ENCODE measurements around the gene SYT5.
A peak's percentile ranks its signal among the peaks of the same experiment; 100 is the strongest.
"Not testable (repeated sequence)": the region's sequence is repeated elsewhere in the genome, so short reads cannot be mapped to it uniquely, and the experiment has no call there.

The SYT5 gene

GRCh38 chr19:55179606-55180484, at the start of gene SYT5:
TSS of gene SYT5 (minus strand) at chr19:55180289. CDS start at chr19:55179041, 1,248 bp downstream.
- peak; percentile 39 for DNase-seq (ENCODE audit: low spot score)

- no peak for DNase-seq (ENCODE audit: low spot score)
Measured at GRCh38 chr19:55229789-55230182, 49.7 kb upstream of the SYT5 start.

DNA sequence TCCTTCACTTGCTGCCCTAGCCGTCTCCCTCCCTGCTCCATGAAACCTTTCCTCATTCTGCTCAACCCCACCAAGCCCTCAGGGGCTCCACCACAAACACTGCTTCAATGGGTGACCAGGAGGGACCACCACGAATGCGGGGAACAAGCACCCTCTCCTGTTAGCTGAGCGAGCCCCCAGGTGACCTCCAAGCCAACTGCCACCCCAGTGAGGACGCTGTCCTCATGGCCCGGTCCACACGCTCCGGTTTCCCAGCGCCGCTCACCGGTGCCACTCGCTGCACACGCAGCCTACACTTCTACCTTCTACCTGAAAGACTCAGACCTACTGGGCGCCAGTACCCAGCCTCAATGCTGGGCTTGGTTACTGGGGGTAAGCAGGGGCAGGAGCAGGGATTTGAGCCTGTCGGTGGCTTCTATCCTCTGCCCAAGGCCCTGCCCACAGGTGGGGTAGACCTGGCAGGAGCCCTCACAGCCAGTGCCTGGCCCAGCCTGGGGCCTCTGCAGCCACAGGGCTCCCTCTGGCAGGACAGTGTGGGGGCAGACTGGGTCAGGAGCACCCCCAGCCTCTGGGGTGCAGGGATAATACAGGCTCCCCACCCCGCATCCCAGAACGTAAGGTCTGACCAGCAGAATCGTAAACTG, 49.2 kb upstream of the SYT5 start:
- no peak for DNase-seq (ENCODE audit: low spot score)

GRCh38 chr19:55228403-55229031, 48.4 kb upstream of the SYT5 start, which contains the start of gene TMEM86B:
TSS of gene TMEM86B (minus strand) at chr19:55228763. CDS start at chr19:55228741, 22 bp downstream.
- no peak for DNase-seq (ENCODE audit: low spot score)

GRCh38 chr19:55228015-55228391, 47.9 kb upstream of the SYT5 start:
- no peak for DNase-seq (ENCODE audit: low spot score)

GRCh38 chr19:55227241-55228014, 47.3 kb upstream of the SYT5 start:
- no peak for DNase-seq (ENCODE audit: low spot score)

DNA sequence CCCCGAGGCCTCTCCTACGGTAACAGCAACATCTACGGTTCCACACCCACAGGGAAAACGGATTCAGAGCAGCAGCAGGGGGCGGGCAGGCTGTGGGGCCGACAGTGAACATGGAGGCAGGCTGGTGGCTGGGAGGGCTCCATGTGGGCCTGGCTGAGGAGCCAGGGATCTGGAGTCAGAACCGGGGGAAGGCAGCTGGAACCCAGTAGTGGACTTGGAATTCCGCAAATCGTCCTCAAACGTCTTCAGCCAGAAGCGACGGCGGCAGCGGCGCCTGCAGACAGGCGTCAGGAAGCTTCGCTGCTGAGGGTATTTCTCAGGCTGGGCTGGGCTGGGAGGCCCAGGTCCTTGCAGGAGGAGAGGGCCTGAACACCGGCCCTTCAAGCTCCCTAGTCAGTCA, 46.7 kb upstream of the SYT5 start:
- DNase-seq (ENCODE audit: low spot score), result no peak

GRCh38 chr19:55226273-55226672, 46.2 kb upstream of the SYT5 start:
- DNase-seq (ENCODE audit: low spot score), result no peak

GRCh38 chr19:55225415-55225958, 45.4 kb upstream of the SYT5 start:
- peak; percentile 30 for DNase-seq (ENCODE audit: low spot score)

GRCh38 chr19:55224679-55225414, 44.8 kb upstream of the SYT5 start:
- DNase-seq (ENCODE audit: low spot score), result not testable (repeated sequence)

GRCh38 chr19:55224038-55224665, 44.1 kb upstream of the SYT5 start:
- DNase-seq (ENCODE audit: low spot score), result no peak

DNA sequence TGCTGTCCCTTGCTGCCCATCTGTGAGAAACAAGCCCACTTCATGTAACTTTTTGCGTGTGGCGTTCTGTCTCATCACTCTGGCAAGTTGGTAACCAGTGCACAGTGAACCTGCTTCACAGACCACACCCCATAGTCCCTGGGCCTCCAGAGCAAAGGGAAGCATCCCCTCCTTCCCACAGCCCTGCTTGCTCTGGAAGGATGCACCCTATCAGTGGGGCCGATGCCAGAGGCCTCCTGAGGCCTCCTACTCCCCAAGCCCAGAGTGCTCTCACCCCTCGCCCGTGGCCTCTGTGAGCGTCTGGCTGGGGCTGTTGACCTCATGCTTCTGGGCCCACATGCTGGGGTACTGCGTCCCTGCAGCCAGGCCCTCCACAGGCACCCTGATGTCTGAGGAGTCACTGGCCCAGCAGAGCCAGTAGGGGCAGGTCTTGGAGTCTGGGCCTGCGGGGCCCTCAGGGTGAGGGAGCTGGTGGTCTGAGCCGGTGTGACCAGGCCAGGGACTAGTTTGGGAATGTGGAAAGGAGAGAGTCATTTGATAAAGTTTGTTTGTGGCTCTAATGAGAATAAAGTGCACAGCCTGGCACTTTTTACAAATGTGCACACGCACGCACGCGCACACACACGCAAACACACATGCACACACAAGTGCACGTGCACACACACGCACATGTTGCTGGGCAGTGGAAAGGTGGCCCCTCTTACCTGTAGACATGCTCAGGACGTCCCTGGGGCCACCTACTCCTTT, 43.4 kb upstream of the SYT5 start:
- DNase-seq (ENCODE audit: low spot score), result no peak

DNA sequence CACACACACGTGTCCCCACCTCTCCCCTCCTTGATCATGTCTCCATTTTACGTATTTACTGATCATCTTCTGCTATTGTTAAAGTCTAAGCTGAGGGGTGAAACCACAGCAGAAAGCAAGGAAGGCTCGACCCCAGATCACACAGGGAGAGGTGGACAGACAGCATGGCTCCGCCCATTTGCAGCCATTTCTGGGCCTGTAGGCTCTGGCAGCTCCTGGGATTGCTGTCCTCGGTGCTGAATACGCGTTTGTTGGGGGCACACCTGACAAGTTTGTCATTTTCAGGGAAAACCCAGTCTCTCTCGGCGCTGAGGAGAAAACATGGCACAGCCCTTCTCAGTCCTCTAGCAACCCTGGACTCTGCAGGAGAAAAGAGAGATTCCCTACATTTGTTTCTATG, 40.4 kb upstream of the SYT5 start:
- no peak for DNase-seq (ENCODE audit: low spot score)

GRCh38 chr19:55216461-55217198, 36.5 kb upstream of the SYT5 start:
- peak; percentile 100 for DNase-seq (ENCODE audit: low spot score)

GRCh38 chr19:55213547-55213946, 33.5 kb upstream of the SYT5 start:
- DNase-seq (ENCODE audit: low spot score), result no peak

DNA sequence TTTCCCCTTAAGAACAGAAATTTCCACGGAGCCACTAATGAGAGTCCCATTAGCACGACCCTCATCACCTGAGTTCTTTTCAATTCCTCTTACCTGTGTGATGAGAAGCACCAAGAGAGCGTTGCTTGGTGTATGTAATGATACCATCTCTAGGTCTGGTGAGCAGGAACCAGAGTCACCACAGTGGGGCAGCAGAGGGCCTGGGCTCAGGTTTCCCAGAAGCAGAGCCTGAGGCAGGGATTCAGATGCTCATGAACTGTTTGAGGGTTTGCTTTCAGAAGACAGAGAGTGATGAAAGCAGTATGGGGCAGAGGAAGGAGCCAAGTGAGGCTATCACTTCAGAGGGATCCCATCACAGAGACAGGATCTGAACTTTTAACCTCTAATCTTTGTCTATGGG, 32.4 kb upstream of the SYT5 start:
- peak; percentile 86 for DNase-seq (ENCODE audit: low spot score)

DNA sequence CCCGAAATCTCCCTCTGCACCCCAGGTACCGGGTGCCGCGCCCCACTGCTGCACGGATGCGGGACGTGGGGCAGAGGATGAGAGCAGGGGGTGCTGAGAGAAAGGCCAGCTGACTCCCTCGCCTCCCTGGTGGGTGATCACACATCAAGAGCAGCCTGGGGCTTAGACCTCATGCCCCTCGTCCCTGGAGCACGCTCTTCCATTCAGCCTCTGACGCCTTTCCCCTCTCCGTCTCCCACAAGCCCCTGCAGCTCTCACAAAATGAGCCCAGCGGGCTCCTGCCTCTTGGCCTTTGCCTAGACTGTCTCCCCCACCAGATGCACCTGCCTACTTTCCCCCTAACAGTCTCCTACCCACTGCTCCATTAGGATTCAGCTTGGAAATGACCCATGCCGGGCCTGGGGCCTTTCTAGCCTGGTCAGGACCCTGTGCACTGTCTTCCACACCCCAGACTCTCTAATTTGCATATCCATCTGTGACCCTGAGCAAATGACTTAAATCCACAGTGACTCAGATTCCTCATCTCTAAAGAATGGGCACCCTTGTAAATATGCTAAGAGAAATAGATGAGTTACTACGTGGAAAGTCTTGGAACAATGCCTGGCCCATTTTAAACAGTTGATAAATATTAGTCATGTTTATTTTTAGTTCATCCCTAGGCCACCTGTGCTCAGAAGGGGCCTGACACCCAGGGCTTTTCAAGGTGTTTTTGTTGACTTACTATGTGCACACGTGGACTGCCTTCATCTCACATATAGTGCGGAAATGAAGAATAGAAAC, 29.8 kb upstream of the SYT5 start:
- DNase-seq (ENCODE audit: low spot score), result peak; percentile 97

All from RKO (cell line).